Activated T-helper 1 cell treated with Interleukin-2 at 50 U/mL for 16 hours (primary cell): ENCODE measurements around the gene SUN5.

Experiments used
- DNase-seq: peaks from one replicate; pipeline ENCODE4 v3.0.0-alpha.2; 2020; ENCODE audit warnings: low read depth

The SUN5 gene

DNA sequence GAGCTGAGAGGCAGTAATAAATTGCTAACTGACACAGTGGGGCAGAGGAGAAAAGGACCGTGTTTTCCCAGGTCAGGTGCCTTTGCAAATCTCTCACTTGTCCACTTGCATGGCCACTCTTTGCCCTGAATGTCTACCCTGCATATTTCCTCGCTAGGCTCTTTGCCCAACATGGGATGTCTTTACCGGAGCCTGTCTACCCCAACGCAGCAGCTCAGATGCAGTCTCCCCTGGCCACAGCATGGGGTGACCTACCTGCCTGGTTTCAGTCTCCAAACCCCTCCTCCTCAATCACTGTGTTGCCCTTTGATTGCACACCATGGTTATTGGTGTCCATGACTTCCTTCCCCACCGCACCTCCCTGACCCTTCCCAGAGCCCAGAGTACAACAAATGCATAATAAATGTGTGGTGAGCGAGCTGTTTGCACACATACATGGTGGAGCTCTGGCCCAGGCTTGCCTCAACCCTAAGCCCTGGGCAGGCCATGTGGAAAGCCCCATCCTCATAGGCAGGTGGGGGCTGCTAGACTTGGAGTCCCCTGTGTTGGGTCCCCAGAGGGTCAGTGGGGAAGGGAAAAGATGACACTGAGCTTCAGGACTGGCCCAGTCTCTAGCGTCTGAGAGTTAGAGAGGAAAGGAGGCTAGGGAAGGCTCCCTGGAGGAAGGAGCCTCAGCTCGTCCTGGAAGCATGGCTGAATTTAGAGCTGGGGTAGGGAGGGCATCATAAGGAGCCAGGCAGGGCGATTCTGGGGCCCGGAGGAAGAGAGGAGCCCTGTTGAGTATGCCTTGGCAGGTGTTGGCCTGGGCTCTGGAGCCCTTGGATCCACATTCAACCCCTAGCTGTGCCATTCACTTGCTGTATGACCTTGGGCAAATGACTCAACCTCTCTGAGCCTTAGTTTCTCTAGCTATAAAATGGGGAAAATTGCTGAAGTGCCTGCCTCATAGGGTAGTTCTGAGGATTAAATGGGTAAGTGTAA lies 22.8 kb upstream of the SUN5 start:
- no peak for DNase-seq

DNA sequence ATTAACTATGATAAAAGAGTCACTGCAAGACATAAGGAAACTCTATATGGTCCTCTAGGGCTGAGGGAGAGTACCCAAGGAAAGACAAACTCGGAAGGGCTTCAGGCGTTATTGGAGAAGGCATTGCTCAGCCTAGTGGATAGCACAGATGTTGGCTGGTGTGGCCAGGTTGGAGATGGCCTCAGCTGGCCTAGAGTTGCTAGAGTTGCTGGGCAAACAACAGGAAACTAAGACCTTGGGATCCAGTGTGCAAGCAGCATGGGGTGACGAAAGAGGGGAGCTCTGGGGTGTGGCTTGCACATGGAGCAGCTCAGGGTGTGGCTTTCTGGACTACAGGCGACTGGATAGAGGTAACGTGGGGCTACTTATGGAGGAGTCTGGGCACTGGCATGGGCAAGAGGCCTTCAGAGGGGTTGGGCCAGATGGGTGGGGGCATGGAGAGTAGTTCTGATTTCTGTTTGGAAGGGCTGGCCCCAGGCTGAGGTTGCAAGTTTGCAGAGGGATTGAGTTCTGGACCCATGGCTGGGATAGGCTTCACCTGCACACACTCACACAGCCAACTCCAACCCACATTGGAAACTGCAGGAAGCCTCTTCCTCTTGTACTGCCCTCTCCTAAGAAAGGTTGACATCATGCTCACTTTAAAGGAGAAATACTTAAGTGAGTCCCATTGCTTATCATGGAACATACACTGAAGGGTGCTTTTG lies 22.0 kb upstream of the SUN5 start:
- no peak for DNase-seq

DNA sequence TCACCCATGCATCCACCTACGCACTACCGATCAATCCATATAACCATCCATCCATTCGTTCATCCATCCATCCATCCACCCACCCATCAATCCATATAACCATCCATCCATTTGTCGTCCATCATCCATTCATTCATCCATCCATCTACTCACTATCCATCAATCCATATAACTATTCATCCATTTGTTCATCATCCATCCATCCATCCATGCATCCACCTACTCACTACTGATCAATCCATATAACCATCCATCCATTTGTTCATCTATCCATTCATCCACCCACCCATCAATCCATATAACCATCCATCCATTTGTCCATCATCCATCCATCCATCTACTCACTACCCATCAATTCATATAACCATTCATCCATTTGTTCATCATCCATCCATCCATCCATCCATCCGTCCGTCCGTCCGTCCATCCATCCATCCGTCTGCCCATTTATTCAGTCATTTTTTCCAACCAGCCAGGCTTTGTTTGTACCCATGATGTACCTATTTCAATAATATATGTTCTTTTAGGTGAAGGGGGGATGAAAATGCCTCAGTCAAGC lies 21.2 kb upstream of the SUN5 start:
- DNase-seq = no peak

DNA sequence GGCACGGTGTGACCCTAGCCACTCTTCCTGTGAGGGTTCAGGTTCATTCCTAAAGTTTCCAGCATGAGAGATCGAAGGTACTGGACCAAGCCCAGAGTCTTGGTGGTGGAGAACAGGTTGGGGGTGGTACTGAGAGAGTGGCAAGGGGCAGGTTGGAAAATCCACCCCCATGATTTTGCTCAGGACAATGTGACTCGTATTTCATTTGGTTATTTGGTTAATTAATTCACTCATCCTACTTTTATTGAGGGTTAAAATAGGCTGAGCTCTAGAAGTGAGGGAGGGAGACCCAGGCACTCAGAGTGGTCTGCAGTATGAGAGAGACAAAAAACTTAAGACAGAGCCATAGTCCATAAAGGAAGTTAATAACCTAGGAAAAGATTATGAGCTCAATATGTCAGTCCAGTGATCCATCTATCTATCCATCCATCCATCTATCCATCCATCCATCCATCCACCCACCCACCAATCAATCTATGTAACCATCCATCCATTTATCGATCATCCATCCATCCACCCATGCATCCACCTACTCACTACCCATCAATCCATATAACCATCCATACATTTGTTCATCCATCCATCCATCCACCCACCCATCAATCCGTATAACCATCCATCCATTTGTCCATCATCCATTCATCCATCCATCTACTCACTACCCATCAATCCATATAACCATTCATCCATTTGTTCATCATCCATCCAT lies 20.5 kb upstream of the SUN5 start:
- DNase-seq = no peak

DNA sequence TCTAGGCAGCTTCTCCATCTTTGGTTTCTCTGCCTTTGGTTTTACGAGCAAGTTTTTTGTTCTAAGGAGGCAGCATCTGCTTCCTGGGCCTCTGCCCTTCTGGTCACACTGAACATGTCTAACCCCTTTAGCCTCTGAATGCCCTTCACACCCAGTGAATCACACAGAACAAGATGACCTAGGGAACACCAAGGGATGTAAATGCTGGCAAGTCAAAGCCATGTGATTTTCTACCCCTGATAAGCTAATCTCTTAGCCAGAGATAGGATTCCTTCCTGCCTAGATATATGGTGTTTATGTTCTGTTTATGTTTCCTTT lies 20.0 kb upstream of the SUN5 start:
- no peak for DNase-seq

DNA sequence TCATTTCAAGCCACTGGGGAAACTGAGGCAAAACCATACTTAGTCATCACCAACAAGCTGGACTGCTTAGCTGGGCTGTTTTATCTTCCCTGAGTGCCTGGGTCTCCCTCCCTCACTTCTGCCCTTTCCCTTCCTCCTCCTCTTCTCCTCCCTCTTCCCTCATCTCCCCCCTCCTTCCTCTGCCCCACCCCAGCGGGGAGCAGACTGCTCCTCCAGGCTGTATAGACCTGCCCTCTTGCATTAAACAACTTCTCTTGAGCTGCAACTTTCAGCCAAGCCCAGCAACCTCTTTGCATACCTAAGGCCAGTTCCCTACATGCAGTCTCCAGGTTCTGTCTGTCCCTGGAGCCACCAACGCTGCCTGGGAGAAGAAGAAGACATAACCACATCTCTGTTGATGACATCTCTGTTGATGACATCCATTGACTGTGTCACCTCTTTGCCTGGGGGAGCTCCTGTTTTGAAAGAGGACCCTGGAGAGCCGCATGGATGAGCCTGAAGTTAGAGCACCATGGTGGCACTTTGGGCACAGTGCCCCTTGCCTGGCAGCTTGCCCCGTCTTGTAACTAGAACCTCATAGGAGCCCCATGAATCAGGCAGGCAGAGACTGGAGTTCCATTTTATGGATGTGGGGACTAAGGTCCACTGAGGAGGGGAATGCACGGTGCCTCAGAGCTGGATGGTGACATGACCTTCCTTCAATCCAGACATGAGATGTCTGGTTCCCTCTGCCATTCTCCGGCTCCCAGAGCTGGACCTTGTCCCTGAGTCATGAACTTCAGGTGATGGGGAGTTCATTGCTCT lies 19.4 kb upstream of the SUN5 start:
- no peak for DNase-seq

DNA sequence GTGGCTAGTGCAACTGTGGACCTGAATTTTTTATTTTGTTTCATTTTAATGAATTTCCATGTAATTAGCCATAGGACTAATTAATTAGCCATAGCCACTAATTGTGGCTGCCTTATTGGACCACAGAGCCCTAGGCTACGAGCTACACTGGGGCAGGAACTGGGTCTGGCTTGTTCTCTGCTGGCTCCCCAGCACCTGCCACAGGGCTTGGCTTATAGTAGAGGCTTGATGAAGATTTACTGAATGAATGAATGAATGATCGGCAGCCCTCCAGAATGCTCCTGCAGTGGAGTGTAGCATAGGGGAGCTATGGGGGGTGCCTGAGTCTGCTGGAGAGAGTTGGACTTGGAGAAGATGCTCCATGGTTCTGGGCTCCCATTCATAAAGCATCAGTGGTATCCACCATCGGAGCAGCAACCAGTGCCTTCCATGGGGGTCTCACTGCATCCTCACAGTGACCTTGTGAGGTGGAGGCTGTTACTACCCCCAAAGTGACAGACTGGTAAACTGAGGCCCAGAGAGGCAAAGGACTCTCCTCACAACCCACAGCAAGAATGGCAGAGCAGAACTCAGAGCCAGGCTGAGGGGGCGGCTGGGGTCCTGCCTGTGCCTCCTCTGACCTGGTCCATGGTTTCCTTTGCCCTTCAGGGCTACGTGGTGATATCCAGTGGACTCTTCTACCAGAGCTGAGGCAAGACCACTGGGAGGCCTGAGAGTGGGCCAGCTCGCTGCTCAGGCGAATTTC lies 18.6 kb upstream of the SUN5 start:
- no peak for DNase-seq

DNA sequence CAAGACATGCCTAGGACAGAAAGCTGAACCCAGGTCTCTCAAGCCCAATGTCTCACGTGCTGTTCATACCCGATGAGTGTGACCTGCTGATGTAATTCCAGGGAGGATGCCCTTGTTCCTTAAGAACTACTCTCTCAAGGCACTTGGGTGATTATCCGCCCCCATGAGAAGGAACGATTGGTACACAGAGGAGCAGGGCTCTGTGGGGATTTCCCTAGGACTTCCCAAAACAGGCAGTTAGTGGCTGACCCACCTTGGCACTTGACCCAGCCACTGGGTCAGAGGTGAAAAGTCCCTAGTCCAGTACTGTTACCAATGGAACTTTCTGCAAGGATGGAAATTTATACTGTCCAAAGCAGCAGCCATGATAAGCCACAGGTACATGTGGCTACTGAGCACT lies 18.1 kb upstream of the SUN5 start:
- no peak for DNase-seq

DNA sequence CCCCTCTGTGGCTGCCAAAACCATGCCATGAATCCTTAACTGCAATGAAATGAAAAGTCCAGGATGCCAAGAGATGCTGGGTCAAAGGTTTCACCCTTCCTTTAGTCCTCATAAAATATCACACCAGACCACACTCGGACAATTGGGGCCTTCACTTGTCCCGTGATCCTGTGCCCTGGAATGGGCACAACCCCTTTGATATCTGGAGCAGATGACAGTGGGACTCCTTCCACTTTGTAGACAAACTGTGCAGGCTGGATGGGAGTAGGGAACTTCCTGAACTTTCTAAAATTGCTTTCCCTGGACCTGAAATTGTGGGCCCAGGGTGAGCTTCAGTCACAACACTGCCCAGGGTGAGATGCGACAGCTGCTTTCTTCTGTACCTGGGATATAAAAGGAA lies 17.6 kb upstream of the SUN5 start:
- DNase-seq = no peak

DNA sequence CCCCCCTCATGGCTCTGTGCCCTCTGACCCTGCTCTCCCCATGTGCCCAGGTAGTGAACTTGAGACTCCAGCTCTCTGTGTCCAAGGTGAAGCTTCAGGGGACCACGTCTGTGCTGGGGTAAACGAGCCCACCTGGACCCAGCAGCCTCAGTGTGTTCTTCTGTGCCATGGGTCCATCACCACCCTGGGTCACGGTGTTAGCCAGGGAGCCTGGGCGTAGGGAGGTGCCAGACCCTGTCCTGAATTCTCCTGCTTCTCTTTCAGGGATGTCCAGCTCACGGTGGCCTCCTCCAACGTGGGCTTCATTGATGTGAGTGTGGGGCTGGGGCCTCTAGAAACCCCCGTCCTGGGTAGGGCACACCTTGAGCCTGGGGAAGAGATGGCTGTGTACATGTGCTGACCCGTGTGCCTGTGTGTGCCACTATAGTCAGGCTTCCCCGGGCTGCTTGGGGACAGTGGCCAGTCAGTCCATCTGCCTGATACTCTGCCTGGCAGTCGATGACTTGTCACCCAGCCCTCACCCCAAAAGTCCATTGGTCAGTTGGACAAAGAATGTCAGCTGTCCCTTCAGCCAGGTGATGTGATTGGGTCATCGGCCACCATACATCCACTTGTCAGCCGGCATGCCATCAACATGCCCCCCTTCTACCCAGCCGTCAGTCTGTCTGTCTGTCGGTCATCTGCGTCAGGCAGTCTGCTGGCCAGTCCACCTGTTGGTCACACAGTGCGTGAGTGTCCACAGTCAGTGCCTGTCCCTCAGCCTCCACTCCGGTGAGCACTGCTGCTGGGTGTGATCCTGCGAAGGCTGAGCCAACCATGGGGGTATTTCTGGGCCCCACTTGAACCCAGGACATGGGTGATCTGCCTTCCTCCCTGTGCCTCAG lies 16.3 kb upstream of the SUN5 start:
- no peak for DNase-seq

DNA sequence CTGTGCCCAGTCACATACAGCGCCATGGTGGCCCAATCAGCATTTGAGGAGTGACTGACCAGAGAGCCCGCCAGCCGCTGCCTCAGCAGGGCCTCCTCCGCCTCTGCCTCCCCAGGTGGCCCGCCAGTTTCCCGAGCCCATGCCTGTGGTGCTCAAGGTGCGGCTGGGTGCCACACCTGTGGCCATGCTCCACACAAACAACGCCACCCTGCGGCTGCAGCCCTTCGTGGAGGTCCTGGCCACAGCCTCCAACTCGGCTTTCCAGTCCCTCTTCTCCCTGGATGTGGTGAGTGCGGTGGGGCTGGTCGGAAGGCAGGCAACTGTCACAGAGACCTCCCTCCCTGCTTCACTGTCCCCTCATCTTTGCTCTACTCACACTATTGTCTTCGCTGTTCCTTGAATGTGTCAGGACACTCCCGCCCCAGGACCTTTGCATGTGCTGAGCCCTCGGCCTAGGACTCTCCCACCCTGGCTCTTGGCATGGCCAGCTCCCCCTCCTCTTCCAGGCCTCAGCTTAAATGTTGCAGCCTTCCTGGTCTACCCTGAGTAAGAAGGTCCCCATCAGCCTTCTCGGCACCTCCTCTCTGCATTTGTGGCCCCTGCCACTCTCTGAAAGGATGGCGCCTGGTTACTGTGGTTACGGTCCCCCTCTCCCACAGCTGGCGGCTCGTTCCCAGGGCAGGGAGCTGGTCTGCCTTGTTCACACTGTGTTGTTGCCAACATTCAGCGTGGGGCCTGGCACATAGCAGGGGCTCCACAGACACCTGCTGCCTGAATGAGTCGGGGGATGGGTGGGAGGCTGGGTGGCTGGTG lies 15.4 kb upstream of the SUN5 start:
- no peak for DNase-seq

DNA sequence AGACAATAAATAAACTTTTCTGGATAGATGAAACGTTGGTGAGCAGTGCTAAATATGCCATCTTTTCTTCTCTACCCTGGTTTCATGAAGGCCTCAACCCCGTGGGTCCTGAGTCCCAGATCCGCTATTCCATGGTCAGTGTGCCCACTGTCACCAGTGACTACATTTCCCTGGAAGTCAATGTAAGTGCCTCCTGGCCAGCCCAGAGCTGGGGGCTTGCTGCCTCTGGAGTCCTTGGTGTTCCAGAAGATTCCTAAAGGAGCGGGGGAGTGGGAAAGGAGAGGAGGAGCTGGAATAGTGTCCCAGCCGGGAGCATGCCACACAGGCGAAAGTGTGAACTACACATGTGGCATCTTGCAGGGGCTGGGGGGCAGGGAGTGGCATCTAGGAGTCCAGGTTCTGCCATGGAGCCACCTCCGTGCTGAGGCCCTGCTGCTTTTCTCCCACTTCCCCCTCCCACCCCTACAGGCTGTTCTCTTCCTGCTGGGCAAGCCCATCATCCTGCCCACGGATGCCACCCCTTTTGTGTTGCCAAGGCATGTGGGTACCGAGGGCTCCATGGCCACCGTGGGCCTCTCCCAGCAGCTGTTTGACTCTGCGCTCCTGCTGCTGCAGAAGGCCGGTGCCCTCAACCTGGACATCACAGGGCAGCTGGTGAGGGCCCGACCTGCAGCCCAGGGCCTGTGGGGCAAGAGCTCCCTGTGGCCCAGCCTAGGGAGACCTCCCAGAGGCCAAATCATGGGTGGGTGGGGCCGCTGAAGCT lies 14.1 kb upstream of the SUN5 start:
- no peak for DNase-seq

DNA sequence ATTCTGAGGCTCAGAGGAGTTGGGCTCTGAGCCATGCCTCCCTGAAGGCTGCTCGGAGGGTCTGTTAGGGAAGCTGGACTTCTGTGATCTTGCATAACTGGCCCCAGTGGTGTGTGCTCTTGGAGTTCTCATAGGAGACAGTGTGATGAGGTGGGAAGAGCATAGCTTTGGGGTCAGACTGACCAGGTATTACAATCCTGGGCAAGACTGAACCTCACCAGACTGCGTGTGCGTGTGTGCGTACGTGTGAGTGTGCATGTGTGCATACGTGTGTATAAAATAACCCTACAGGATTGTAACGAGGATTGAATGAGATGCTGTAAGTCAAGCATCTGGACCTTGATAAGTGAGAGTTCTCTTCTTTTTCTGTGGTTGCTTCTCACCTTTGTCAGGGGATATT lies 13.3 kb upstream of the SUN5 start:
- no peak for DNase-seq

DNA sequence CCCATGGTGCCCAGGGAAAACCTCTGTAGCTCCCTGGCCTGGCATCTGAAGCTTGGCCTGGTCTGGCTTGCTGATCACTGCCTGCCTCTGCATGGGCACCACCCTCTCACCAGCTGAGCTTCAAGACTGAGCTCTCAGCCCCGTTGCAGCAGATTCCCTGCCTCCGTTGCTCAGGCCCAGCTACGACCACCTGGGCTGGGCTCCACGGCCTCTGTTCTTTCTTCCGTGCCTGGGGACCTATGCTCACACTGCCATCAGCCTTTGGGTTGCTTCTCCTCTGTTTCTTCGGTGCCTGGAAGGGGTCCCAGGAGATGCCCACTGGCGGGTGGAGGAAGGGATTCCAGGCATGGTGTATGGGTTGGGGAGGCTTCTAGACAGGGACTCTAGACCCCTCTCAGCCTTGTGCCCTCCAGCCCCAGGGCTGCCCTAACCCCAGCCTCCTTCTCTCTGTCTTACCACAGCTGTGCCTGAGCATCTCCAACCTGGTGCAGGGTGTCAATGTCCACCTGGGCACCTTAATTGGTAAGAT lies 12.4 kb upstream of the SUN5 start:
- DNase-seq = no peak

DNA sequence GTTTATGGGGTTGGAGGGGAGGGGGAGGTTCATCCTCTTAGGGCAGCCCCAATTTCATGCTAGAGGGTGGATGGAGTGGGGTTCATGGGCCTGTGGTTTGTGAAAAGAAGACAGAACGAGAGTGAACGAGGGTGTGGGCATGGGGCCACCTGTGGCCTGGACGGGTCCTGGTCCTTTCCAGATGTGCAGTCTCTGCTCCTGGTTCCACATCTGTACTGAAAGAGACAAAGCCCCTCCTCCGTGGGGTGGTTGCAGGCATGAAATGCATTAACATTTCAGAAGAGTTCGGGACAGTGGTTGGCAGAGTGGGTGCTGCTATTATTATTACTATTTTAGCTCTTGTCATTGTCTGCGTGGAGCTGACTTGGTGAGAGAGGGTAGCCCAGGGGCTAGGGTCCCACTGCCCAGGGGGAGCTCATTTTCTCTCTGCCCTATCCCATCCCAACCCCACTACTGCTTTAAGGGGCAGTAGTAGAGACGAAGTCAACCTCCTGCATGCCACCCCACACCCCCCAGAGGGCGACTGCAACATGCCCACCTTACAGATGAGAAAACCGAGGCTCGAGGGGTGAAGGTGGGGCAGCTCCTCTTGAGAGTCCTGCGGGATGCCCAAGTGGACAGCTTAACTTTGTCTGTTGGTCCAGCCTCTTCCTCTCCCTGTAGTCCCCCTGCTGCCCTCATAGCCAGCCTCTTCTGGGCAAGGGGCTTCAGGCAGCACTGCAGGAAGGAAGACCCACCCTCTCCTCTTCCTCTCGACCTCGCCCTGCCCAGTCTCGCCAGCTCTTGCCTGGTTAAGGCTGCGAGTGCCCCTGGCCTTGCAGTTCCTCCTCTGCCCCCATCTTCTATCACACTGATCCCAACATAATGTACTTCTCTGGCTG lies 11.7 kb upstream of the SUN5 start:
- no peak for DNase-seq

DNA sequence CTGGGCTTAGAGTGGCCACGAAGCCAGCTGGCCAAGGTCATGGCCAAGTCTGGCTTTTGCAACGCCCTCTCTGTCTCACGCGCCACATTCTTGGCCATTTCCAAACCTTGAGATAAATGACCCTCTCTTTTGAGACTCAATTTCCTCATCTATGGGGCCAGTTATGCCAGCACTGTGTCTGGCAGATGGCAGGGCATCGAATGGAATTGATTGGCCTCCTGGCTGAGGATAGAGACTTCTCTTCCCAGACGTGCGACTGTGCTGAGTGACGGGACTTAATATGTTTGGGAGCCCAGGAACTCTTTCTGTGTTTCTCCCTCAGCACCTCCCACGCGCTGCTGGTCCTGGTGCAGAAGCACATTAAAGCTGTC lies 10.9 kb upstream of the SUN5 start:
- no peak for DNase-seq
